Ovary (tissue), 3 donors: ENCODE results near the gene ARHGAP4.

Experiments used
- CTCF ChIP-seq, 3 donors: fragments of 450-650 bp in 2 of 3; fragments of 200-600 bp in 1 of 3; IDR thresholded peaks; one replicate each; pipeline versions ENCODE4 v1.5.1 to v1.8.0; 2016 to 2022; ENCODE audit warnings: antibody characterized with exemption in 3 of 3, mild to moderate bottlenecking in 1 of 3
- POLR2A ChIP-seq: fragments of 450-650 bp; IDR thresholded peaks from one replicate; pipeline ENCODE4 v1.6.1; 2017; ENCODE audit warnings: antibody characterized with exemption, mild to moderate bottlenecking, moderate library complexity
- donor health status: DM: no; HTN: no; CAD: no.

DNA sequence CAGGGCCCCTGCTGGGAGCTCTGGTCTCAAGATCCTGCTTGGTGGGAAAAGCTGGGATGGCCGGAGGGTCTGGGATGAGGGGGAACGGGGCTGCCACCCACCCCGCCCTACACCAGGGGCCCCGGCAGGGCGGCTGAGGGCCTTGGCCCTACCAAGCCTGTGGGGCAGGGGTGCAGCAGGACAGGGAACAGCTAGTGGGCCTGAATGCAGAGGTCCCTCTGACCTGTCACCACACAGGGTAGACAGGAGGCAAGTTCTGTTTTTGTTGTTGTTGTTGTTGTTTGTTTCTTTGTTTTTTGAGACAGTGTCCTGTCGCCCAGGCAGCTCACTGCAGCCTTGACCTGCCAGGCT lies 18.7 kb upstream of the ARHGAP4 start:
- TF ChIP-seq CTCF (IDR thresholded peaks at IDR 0.05) = no peak
- no peak for TF ChIP-seq POLR2A
